OCI-M2 (cell line): ENCODE data around the gene SLC2A10.

Source experiments
- DNase-seq: peaks from one replicate; lab custom pipeline; 2025; ENCODE audit not compliant: unreplicated experiment; lab: John Stamatoyannopoulos, UW

Gene SLC2A10

GRCh38 chr20:46725186-46726165 is 16.0 kb downstream of the SLC2A10 start:
- DNase-seq = no peak

GRCh38 chr20:46731770-46732169 is 22.3 kb downstream of the SLC2A10 start:
- no peak for DNase-seq

- no peak for DNase-seq
These were observed 26.0 kb downstream of the SLC2A10 start for GRCh38 chr20:46735436-46735835.

- no peak for DNase-seq
These were observed 30.2 kb downstream of the SLC2A10 start for GRCh38 chr20:46739431-46740213.

- no peak for DNase-seq
These were observed 30.8 kb downstream of the SLC2A10 start for GRCh38 chr20:46740214-46740609.

GRCh38 chr20:46741924-46742668 is 32.6 kb downstream of the SLC2A10 start:
- DNase-seq = no peak

- DNase-seq = no peak
These were observed 33.2 kb downstream of the SLC2A10 start for GRCh38 chr20:46742669-46743045.

- DNase-seq = no peak
These were observed 33.6 kb downstream of the SLC2A10 start for GRCh38 chr20:46743088-46743487.

- DNase-seq = no peak
These were observed 37.6 kb downstream of the SLC2A10 start for GRCh38 chr20:46746956-46747526.

- no peak for DNase-seq
These were observed 39.7 kb downstream of the SLC2A10 start for GRCh38 chr20:46749147-46749546.

- no peak for DNase-seq
These were observed 42.4 kb downstream of the SLC2A10 start for GRCh38 chr20:46751856-46752255.

- DNase-seq = no peak
These were observed 43.3 kb downstream of the SLC2A10 start for GRCh38 chr20:46752728-46753127.

- DNase-seq = no peak
These were observed 46.3 kb downstream of the SLC2A10 start for GRCh38 chr20:46755483-46756413.

- no peak for DNase-seq
These were observed 47.0 kb downstream of the SLC2A10 start for GRCh38 chr20:46756419-46756818.

GRCh38 chr20:46757135-46757534 is 47.7 kb downstream of the SLC2A10 start:
- no peak for DNase-seq

GRCh38 chr20:46757754-46758678 is 48.6 kb downstream of the SLC2A10 start:
- no peak for DNase-seq

- no peak for DNase-seq
These were observed 49.6 kb downstream of the SLC2A10 start for GRCh38 chr20:46758929-46759669.

GRCh38 chr20:46761566-46761965 is 52.1 kb downstream of the SLC2A10 start:
- no peak for DNase-seq
